HEK293 (cell line): ENCODE results near the gene SLITRK3.
A peak's percentile ranks its signal among the peaks of the same experiment; 100 is the strongest.

Experiments used
- CTCF ChIA-PET: fragments of 350-600 bp; formaldehyde crosslinking; extraction: SDS; loops from one replicate; lab custom pipeline; 2021; ENCODE audit warnings: antibody characterized with exemption; lab: Yijun Ruan, JAX
- POLR2A ChIA-PET: fragments of 300-600 bp; formaldehyde crosslinking; extraction: SDS; loops from one replicate; lab custom pipeline; 2020; ENCODE audit warnings: antibody characterized with exemption, inconsistent platforms; lab: Yijun Ruan, JAX
- H3K27ac ChIP-seq: fragments of 200-500 bp; sonication (Bioruptor generic); 2 replicates; pipeline ENCODE4 v1.5.1; 2014; ENCODE audit warnings: low read depth, low read length, control low read depth, inconsistent platforms; ENCODE audit errors: extremely low read depth
- H3K36me3 ChIP-seq, 2 experiments: fragments of 200-500 bp in 1 of 2; sonication (Bioruptor generic) in 1 of 2; 1 replicate in 1 of 2; 2 replicates in 1 of 2; pipeline ENCODE4 v1.5.1; 2014 to 2017; ENCODE audit warnings: inconsistent platforms in 2 of 2, low read length in 2 of 2; ENCODE audit not compliant: control insufficient read depth in 2 of 2, insufficient read depth in 1 of 2
- H3K4me1 ChIP-seq: fragments of 200-500 bp; sonication (Bioruptor generic); 2 replicates; pipeline ENCODE4 v1.5.1; 2014; ENCODE audit warnings: mild to moderate bottlenecking, low read length, inconsistent platforms; ENCODE audit not compliant: control insufficient read depth, insufficient read depth
- H3K4me3 ChIP-seq: 2 replicates; pipeline ENCODE4 v1.5.1; 2011; ENCODE audit warnings: low read depth, mild to moderate bottlenecking, control low read depth, low read length, moderate library complexity
- H3K9me3 ChIP-seq: fragments of 200-500 bp; sonication (Bioruptor generic); 2 replicates; pipeline ENCODE4 v1.5.1; 2014; ENCODE audit warnings: low read depth, low read length, inconsistent platforms; ENCODE audit not compliant: control insufficient read depth, insufficient read depth
- CTCF ChIP-seq: fragments of 450-650 bp; formaldehyde crosslinking; IDR thresholded peaks from 2 replicates; pipeline ENCODE4 v1.5.1; 2016; ENCODE audit warnings: missing biosample characterization, missing genetic modification characterization
- HOXA7 ChIP-seq: sonication (generic); formaldehyde crosslinking; IDR thresholded peaks from 2 replicates; pipeline ENCODE4 v1.8.1; 2022; ENCODE audit warnings: missing genetic modification reagents, borderline replicate concordance
- KLF9 ChIP-seq: fragments of 450-650 bp; formaldehyde crosslinking; IDR thresholded peaks from 2 replicates; pipeline ENCODE4 v1.5.1; 2016; ENCODE audit warnings: missing biosample characterization, missing genetic modification characterization, low read depth
- MEIS1 ChIP-seq: sonication (generic); formaldehyde crosslinking; IDR thresholded peaks from 2 replicates; pipeline ENCODE4 v1.8.1; 2022; ENCODE audit warnings: missing genetic modification reagents, mild to moderate bottlenecking, borderline replicate concordance
- SCRT1 ChIP-seq: fragments of 450-650 bp; formaldehyde crosslinking; IDR thresholded peaks from 2 replicates; pipeline ENCODE4 v1.5.1; 2016; ENCODE audit warnings: missing biosample characterization, missing genetic modification characterization, borderline replicate concordance
- SP2 ChIP-seq: fragments of 450-650 bp; formaldehyde crosslinking; IDR thresholded peaks from 2 replicates; pipeline ENCODE4 v1.5.1; 2016; ENCODE audit warnings: missing biosample characterization, missing genetic modification characterization
- TRIM28 ChIP-seq: IDR thresholded peaks from 2 replicates; pipeline ENCODE4 v1.6.1; 2011; ENCODE audit warnings: low read length, control low read depth, borderline replicate concordance
- ZBTB26 ChIP-seq: fragments of 450-650 bp; formaldehyde crosslinking; optimal IDR thresholded peaks from 2 replicates; pipeline ENCODE3; 2016; ENCODE audit warnings: missing biosample characterization, mild to moderate bottlenecking, missing genetic modification characterization
- ZFP69B ChIP-seq: fragments of 450-650 bp; formaldehyde crosslinking; IDR thresholded peaks from 2 replicates; pipeline ENCODE4 v1.5.1; 2016; ENCODE audit warnings: missing biosample characterization, missing genetic modification characterization
- ZNF2 ChIP-seq: fragments of 450-650 bp; formaldehyde crosslinking; IDR thresholded peaks from 2 replicates; pipeline ENCODE4 v1.5.1; 2016; ENCODE audit warnings: missing biosample characterization, missing genetic modification characterization
- ZNF221 ChIP-seq: fragments of 450-650 bp; formaldehyde crosslinking; IDR thresholded peaks from 2 replicates; pipeline ENCODE4 v1.5.1; 2017; ENCODE audit warnings: missing biosample characterization, missing genetic modification characterization, borderline replicate concordance
- ZNF324 ChIP-seq: fragments of 450-650 bp; formaldehyde crosslinking; IDR thresholded peaks from 2 replicates; pipeline ENCODE4 v1.5.1; 2016; ENCODE audit warnings: missing biosample characterization, missing genetic modification characterization
- ZNF350 ChIP-seq: fragments of 450-650 bp; formaldehyde crosslinking; IDR thresholded peaks from 2 replicates; pipeline ENCODE4 v1.5.0; 2017; ENCODE audit warnings: missing biosample characterization, mild to moderate bottlenecking, missing genetic modification characterization
- ZNF530 ChIP-seq: fragments of 450-650 bp; formaldehyde crosslinking; IDR thresholded peaks from 2 replicates; pipeline ENCODE4 v1.5.1; 2016; ENCODE audit warnings: low read depth, missing biosample characterization, missing genetic modification characterization
- ZNF654 ChIP-seq: fragments of 450-650 bp; formaldehyde crosslinking; IDR thresholded peaks from 2 replicates; pipeline ENCODE4 v1.5.1; 2016; ENCODE audit warnings: low read depth, missing biosample characterization, missing genetic modification characterization
- ZNF660 ChIP-seq: fragments of 450-650 bp; IDR thresholded peaks from 2 replicates; pipeline ENCODE4 v1.5.1; 2018; ENCODE audit warnings: missing biosample characterization, mild to moderate bottlenecking, missing genetic modification characterization
- ZNF670 ChIP-seq: fragments of 450-650 bp; formaldehyde crosslinking; IDR thresholded peaks from 2 replicates; pipeline ENCODE4 v1.5.1; 2016; ENCODE audit warnings: missing biosample characterization, missing genetic modification characterization, low read depth
- TF ChIP-seq, protein P1 (sequence below): fragments of 450-650 bp; formaldehyde crosslinking; IDR thresholded peaks from 2 replicates; pipeline ENCODE4 v1.5.1; 2016; ENCODE audit warnings: missing biosample characterization, missing genetic modification characterization
- TF ChIP-seq, protein P2 (sequence below): fragments of 450-650 bp; formaldehyde crosslinking; IDR thresholded peaks from 2 replicates; pipeline ENCODE4 v1.5.1; 2016; ENCODE audit warnings: missing biosample characterization, missing genetic modification characterization

The SLITRK3 gene

DNA sequence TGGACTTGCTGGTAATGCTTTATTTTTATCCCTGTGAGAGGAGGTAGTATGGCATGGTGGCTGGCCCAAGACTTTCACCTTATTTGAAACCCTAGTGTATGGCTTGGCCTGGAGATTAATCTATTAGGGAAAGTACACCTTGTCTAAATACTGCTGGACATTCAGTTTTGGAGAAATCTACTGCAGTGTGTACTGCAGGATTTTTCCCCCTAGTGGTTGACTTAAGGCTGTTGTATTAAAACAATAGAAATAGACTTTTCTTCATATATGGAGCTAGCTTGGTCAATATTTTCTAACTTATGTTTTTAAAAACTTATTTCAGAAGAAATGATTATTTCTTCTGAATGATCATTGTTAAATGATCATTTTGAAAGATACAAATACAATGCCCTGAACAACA lies 13.9 kb upstream of the SLITRK3 start (continued):
- no peak for TF ChIP-seq ZNF324 (tag by site-specific recombination)

DNA sequence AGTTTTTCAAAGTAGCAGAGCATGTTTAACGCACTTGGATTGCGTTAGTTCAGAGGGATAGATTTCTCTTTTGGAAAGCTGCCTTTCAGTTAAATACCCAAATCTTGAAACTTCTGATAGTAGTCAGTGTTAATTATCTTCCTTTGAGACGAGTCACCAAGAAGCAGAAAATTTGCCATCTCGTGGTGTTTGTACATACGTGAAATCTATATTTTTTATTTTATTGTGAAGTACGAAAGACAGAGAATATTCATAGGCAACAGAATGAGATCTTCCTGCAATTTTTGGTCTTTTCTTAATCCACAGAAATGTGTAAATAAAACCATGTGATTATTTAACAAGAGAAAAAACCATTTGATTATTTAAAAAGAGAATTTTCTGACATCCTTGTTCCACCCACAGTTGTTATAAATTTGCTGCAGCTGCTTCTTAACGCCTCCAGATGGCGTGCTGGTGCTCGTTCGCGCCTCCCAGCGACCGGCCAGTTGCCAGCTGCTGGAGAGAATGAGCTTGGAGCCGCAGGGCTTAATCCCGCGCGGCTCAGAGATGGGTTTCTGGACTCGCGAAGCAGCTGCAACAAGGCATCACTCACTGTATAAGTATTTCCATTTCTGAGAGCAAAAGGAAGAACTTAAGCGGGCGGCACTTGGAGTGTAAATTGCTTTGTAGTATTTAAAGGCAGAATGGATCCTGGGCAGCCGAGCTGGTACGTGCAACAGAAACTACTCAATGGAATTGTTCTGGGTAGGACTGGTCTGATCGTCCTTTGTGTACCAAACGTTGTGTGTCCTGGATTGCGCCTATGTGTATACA lies 10.5 kb upstream of the SLITRK3 start:
- no peak for TF ChIP-seq SCRT1
- TF ChIP-seq ZNF530 (tag by site-specific recombination), result no peak
- TF ChIP-seq MEIS1, result no peak
- TF ChIP-seq ZNF660 (tag by site-specific recombination), result peak; percentile 32; the same call in 1 of the 2 replicates
- TF ChIP-seq ZBTB26, result peak; percentile 8
- no peak for TF ChIP-seq KLF9 (tag by site-specific recombination)
- no peak for TF ChIP-seq ZNF221
- no peak for TF ChIP-seq SP2
- no peak for TF ChIP-seq HOXA7 (CRISPR knock-in tag)
- no peak for TF ChIP-seq ZNF670
- TF ChIP-seq, protein P1, sequence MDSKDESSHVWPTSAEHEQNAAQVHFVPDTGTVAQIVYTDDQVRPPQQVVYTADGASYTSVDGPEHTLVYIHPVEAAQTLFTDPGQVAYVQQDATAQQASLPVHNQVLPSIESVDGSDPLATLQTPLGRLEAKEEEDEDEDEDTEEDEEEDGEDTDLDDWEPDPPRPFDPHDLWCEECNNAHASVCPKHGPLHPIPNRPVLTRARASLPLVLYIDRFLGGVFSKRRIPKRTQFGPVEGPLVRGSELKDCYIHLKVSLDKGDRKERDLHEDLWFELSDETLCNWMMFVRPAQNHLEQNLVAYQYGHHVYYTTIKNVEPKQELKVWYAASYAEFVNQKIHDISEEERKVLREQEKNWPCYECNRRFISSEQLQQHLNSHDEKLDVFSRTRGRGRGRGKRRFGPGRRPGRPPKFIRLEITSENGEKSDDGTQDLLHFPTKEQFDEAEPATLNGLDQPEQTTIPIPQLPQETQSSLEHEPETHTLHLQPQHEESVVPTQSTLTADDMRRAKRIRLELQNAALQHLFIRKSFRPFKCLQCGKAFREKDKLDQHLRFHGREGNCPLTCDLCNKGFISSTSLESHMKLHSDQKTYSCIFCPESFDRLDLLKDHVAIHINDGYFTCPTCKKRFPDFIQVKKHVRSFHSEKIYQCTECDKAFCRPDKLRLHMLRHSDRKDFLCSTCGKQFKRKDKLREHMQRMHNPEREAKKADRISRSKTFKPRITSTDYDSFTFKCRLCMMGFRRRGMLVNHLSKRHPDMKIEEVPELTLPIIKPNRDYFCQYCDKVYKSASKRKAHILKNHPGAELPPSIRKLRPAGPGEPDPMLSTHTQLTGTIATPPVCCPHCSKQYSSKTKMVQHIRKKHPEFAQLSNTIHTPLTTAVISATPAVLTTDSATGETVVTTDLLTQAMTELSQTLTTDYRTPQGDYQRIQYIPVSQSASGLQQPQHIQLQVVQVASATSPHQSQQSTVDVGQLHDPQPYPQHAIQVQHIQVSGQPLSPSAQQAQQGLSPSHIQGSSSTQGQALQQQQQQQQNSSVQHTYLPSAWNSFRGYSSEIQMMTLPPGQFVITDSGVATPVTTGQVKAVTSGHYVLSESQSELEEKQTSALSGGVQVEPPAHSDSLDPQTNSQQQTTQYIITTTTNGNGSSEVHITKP (tag by site-specific recombination), result no peak
- no peak for TF ChIP-seq ZFP69B
- TF ChIP-seq, protein P2, sequence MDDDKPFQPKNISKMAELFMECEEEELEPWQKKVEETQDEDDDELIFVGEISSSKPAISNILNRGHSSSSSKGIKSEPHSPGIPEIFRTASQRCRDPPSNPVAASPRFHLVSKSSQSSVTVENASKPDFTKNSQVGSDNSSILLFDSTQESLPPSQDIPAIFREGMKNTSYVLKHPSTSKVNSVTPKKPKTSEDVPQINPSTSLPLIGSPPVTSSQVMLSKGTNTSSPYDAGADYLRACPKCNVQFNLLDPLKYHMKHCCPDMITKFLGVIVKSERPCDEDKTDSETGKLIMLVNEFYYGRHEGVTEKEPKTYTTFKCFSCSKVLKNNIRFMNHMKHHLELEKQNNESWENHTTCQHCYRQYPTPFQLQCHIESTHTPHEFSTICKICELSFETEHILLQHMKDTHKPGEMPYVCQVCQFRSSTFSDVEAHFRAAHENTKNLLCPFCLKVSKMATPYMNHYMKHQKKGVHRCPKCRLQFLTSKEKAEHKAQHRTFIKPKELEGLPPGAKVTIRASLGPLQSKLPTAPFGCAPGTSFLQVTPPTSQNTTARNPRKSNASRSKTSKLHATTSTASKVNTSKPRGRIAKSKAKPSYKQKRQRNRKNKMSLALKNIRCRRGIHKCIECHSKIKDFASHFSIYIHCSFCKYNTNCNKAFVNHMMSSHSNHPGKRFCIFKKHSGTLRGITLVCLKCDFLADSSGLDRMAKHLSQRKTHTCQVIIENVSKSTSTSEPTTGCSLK (tag by site-specific recombination), result no peak
- TF ChIP-seq ZNF654 (tag by site-specific recombination), result peak; percentile 30; the same call in 1 of the 2 replicates
- TF ChIP-seq ZNF2 (tag by site-specific recombination), result 0 out of 2 replicates have a peak, but pooled peaks have one; percentile 24
- peak; percentile 35; the same call in 1 of the 2 replicates for TF ChIP-seq CTCF
- TF ChIP-seq TRIM28, result peak; percentile 59; the same call in 1 of the 2 replicates
- no peak for TF ChIP-seq ZNF350 (tag by site-specific recombination)

More for the DNA sequence above, 10.5 kb upstream of the SLITRK3 start:
- Histone ChIP-seq H3K4me1 (no peaks in the 10 kb centered on the region), H3K9me3 (no peaks in the 10 kb centered on the region), H3K36me3 (no peaks in the 10 kb centered on the region), H3K4me3 (peak overlapping the region; percentile 24), H3K27ac (no peak overlapping the region)
- CTCF ChIA-PET, result interaction anchor here (0.6 to 1.4 kb wide), 7 partner anchors 13 to 1934 kb away, joined by 3 to 6 read pairs (median 3); no protein-coding TSS in a partner anchor
- POLR2A ChIA-PET, result no interaction called here
